ENCODE measurements around the gene TST. TPM values are rescaled to one million over a fixed set of nuclear protein-coding genes. Genes with fewer than 3 reads are reported as not detected.
A peak's percentile ranks its signal among the peaks of the same experiment; 100 is the strongest.

Gene TST
- total and polyA plus RNA-seq, 9 of the 15 experiments (the other 6 are each of a cell fraction or from before 2014, with no cell fraction given), result 1.4 to 26.9 (median 12.4) TPM

GRCh38 chr22:37020192-37020479, 889 bp upstream of the TST start:
- Histone ChIP-seq H3K79me2 (ENCODE audit: control insufficient read depth, insufficient read depth, low read length) (peaks cover 52% of the 10 kb centered on the region), H3K9me1 (ENCODE audit: control insufficient read depth, insufficient read depth, low read length) (no peaks in the 10 kb centered on the region), H3K9me3 (replicated peaks; ENCODE audit: control insufficient read depth, insufficient read depth, low read depth, low read length) (no peaks in the 10 kb centered on the region), H3K27ac (ENCODE audit: extremely low read depth, low read depth, low read length) (peak overlapping the region; percentile 87), H3K4me1 (replicated peaks in 1 of 2; ENCODE audit: control insufficient read depth in 2 of 2, insufficient read depth in 2 of 2, low read length in 2 of 2) (peaks cover 22 to 52% of the 10 kb centered on the region in 2 experiments; a peak in 4 of 5 replicates), H3K4me3 (peak overlapping the region; percentile 90), H3K27me3 (ENCODE audit: control insufficient read depth in 2 of 2, insufficient read depth in 2 of 2, low read length in 2 of 2) (no peaks in the 10 kb centered on the region), H3K4me2 (ENCODE audit: insufficient read depth, low read length) (peak overlapping the region; percentile 94), H3K9ac (ENCODE audit: insufficient read depth in 1 of 2, low read depth in 2 of 2, low read length in 2 of 2) (peak overlapping the region; percentile 83 to 95), H3K36me3 (ENCODE audit: control insufficient read depth, insufficient read depth, low read length) (peaks cover 43% of the 10 kb centered on the region; the same call in 2 of the 3 replicates), H4K20me1 (replicated peaks; ENCODE audit: control insufficient read depth, insufficient read depth, low read length) (peaks cover under 1% of the 10 kb centered on the region), H2AFZ (ENCODE audit: low read depth, low read length) (peak overlapping the region; percentile 90)
- FAIRE-seq (peak; percentile 46), DNase-seq (ENCODE audit: extremely low read depth in 1 of 4, low spot score in 3 of 4) (peak; percentile 25 to 56 (median 28)), ATAC-seq (peak; percentile 56)
- POLR2A ChIA-PET, result no interaction called here
- in situ Hi-C loops (cut with MboI) (no loop called here), intact Hi-C loops (cut with micrococcal nuclease) (no loop called here)
- 0% methylated on average over 5 of the region's 5 CpGs for WGBS (ENCODE audit: insufficient coverage, low coverage, missing lambda C conversion rate)
- TSS peak; percentile 76 for BruUV-seq (replicated peaks)
- CTCF ChIA-PET (ENCODE audit: low intra/inter-chr PET ratio), result no interaction called here
- TF ChIP-seq, protein P1, sequence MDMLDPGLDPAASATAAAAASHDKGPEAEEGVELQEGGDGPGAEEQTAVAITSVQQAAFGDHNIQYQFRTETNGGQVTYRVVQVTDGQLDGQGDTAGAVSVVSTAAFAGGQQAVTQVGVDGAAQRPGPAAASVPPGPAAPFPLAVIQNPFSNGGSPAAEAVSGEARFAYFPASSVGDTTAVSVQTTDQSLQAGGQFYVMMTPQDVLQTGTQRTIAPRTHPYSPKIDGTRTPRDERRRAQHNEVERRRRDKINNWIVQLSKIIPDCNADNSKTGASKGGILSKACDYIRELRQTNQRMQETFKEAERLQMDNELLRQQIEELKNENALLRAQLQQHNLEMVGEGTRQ (CRISPR knock-in tag; IDR thresholded peaks at IDR 0.05), result peak; percentile 32; the same call in 1 of the 2 replicates
- TF ChIP-seq SMARCA4 (IDR thresholded peaks at IDR 0.05), result no peak
- no peak for TF ChIP-seq MBD1 (CRISPR knock-in tag; IDR thresholded peaks at IDR 0.05)
- no peak for TF ChIP-seq ESRRB (CRISPR knock-in tag; IDR thresholded peaks at IDR 0.05; ENCODE audit: borderline replicate concordance)
- no peak for TF ChIP-seq SIN3B (IDR thresholded peaks at IDR 0.05; ENCODE audit: low read depth)
- TF ChIP-seq, protein P2, sequence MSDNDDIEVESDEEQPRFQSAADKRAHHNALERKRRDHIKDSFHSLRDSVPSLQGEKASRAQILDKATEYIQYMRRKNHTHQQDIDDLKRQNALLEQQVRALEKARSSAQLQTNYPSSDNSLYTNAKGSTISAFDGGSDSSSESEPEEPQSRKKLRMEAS (CRISPR knock-in tag; IDR thresholded peaks at IDR 0.05), result no peak
- TF ChIP-seq ZFX (CRISPR knock-in tag; IDR thresholded peaks at IDR 0.05), result peak; percentile 55
- no peak for TF ChIP-seq EGR1 (conservative IDR thresholded peaks at IDR 0.05)
- TF ChIP-seq, protein P3, sequence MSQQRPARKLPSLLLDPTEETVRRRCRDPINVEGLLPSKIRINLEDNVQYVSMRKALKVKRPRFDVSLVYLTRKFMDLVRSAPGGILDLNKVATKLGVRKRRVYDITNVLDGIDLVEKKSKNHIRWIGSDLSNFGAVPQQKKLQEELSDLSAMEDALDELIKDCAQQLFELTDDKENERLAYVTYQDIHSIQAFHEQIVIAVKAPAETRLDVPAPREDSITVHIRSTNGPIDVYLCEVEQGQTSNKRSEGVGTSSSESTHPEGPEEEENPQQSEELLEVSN (IDR thresholded peaks at IDR 0.05; ENCODE audit: borderline replicate concordance in 1 of 2, extremely low read depth in 1 of 2, insufficient read depth in 1 of 2, insufficient read length in 1 of 2, low read depth in 1 of 2, low read length in 1 of 2, poor library complexity in 1 of 2, severe bottlenecking in 1 of 2), result peak in 1 of 2 experiments; percentile 47
- TF ChIP-seq, protein P4, sequence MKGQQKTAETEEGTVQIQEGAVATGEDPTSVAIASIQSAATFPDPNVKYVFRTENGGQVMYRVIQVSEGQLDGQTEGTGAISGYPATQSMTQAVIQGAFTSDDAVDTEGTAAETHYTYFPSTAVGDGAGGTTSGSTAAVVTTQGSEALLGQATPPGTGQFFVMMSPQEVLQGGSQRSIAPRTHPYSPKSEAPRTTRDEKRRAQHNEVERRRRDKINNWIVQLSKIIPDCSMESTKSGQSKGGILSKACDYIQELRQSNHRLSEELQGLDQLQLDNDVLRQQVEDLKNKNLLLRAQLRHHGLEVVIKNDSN (CRISPR knock-in tag; IDR thresholded peaks at IDR 0.05), result peak; percentile 52; the same call in 1 of the 2 replicates
- TF ChIP-seq TEAD4 (IDR thresholded peaks at IDR 0.05; ENCODE audit: low read length), result no peak
- TF ChIP-seq TEAD4 (CRISPR knock-in tag; IDR thresholded peaks at IDR 0.05; ENCODE audit: borderline replicate concordance), result no peak
- TF ChIP-seq EP400 (IDR thresholded peaks at IDR 0.05), result 0 out of 2 replicates have a peak, but pooled peaks have one; percentile 31
- TF ChIP-seq BDP1 (IDR thresholded peaks at IDR 0.05; ENCODE audit: insufficient read depth, insufficient read length), result no peak
- peak; percentile 33; the same call in 1 of the 2 replicates for TF ChIP-seq MXI1 (IDR thresholded peaks at IDR 0.05; ENCODE audit: low read depth, low read length)
- TF ChIP-seq MNT (conservative IDR thresholded peaks at IDR 0.05), result peak; percentile 82 to 88
- TF ChIP-seq FOXK2 (conservative IDR thresholded peaks at IDR 0.05 in 1 of 2, IDR thresholded peaks at IDR 0.05 in 1 of 2; ENCODE audit: low read depth in 2 of 2), result 0 out of 4 replicates have a peak, but pooled peaks of 1 of the 2 experiments have one; percentile 40

Measured in K562 (cell line).